Activated CD8-positive, alpha-beta memory T cell treated with anti-CD3 and anti-CD28 coated beads for 48 hours (primary cell): ENCODE results near the gene COPB1.

Experiments used
- DNase-seq, 3 experiments: peaks; one replicate each; pipeline ENCODE4 v3.0.0-alpha.2; 2020; ENCODE audit warnings: low read depth in 2 of 3, low spot score in 2 of 3

Gene COPB1

DNA sequence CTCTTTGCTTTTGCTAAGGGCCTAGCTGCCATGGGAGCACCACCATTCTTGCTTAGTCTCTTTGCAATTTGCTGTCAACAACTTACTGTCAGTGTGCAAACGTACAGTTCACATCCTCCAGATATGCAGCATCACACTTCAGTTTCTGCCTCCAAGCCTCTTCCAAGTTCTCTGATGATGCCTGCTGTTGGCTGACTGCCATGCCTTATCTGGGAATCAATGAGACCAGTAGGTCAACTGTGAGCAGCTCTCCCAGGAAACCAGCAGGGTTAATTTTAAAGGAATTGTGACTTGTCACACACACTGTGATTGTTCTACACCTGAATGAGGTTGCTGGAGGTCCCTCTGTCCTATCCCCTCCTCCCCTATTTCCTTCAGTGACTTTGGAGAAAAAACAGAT, 56.0 kb downstream of the COPB1 start:
- no peak for DNase-seq

DNA sequence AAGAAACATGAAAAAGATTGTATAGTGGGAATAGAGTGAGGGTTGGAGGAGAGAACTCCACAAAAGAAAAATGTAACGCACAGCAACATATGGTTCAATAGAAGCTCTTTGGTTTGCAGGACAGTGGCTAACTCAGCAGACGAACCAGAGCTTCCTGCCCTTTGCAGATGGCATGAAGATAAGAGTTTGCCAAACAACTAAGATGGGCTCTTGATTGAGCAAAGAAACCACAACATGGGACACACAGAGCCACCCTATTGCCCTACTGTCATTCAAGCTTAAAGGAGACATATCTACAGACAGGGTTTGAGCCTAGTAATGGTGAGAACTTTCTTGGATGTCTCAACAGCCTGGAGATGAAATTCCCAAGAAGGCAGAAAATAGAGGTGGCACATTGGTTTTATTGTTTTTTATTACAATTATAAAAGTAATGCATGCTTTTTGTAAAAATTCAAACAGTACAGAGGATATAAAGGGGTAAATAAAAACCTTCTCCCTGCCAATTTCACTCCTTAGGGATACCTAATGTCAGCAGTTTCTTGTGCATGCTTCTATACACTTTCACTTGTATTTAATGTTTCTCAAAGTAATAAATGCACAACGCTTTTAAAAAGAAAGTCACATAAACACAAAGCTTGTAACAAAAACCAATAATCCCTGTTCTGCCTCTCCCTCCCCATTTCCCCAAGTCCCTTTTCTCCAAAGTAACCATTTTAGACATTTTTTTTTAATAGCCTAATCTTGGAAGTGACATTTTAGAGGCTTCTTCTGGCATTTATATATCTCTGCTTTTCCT, 63.7 kb downstream of the COPB1 start:
- DNase-seq: no peak

DNA sequence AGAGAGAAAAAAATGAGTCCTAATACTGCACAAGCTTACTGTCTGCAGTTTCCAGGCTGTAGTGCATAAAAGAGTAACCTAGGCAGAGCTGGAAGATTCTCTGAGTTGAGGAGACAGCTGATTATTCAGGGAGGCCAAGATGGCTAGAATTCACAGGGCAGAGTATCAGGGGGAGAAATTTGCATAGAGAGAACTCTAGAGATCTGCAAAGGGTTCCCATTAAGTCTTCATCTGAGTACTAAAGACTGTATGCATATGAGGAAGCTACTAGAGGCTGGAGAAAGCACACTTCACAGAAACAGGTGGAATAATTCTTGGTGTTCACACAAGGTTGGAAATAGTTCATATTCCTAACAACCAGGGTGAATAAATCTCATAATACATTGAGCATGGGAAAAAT, 74.0 kb downstream of the COPB1 start:
- no peak for DNase-seq

DNA sequence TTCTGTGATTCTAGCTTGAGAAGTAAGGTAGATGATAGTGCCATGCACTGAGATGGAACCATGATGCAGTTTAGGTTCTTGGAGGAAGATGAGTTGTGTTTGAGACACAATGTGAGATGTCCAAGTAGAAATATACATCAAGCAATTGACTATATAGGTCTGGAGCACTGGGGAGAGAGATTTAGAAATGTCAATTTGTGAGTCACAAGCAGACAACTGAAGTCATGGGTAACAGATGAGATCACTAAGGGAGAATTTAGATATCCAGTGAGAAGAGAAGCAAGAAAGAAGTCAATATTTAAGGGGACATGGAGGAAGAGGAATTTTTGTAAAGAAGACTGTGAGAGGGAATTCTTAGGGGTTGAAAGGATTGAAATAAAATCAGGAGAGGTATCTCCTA, 75.5 kb downstream of the COPB1 start:
- DNase-seq: no peak

DNA sequence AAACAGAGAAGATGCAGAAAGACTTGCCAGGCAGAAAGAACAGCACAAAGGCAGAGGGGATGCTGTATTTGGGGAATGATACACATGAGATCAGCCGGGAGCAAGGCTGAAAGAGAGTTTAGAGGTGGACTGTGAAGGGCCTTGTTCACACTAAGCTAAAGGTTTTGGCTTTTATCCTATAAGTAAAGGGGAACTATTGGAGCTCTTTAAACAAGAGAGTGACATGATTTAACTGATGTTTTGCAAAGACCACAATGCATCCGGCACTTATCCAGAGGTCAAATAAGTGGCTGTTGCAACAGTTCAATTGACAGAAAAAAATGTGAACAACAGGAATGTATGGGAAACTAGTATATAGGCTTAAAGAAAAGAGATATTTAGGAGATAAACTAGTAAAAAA, 76.0 kb downstream of the COPB1 start:
- no peak for DNase-seq

DNA sequence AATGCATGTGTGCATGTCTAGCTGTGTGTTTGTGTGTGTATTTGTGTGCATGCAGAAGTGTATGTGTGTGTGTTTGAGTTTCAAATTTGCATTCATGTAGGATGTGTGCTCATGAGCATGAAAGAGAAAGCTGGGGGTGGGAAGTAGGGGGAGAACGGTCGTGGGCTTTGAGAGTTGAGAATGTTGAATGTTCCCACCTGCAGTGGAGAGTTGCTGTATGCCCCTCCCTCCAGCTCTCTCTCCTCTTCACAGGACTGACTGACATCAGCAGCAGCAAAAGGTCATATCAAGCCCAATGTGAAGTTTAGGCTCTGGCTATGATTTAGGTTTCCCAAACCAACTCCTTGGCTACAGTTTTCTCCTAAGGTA, 76.8 kb downstream of the COPB1 start:
- no peak for DNase-seq

DNA sequence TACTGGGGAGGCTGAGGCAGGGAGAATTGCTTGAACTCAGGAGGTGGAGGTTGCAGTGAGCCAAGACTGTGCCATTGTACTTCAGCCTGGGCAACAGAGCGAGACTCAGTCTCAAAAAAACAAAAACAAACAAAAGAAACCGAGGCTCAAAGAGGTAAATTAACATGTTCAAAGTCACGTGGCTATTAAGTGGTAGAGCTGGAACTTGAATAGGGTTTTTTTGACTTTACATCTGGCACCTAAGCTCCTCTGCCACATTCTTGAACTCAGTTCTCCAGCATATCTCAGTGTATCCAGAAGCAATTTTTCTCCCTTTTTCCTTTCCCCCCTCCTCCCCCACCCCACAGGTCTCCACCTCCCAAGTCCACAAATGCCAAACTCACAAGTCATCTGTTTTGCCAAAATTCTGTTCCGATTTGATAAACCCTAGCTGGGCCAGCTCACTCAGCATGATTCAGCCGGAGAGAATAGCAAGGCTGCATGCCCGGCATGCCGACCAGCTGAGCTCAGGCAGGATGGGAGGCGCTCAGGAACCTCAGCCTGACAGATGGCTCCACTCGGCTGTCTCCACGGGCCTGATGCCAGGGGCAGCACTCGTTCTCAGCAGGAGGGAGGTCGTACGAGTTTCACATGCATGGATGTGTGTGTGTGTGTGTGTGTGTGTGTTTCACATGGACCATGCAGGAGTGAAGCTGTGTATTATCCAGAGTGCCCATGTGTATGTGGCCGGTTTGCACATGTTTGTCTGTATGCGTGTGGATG, 77.4 kb downstream of the COPB1 start:
- DNase-seq: no peak

DNA sequence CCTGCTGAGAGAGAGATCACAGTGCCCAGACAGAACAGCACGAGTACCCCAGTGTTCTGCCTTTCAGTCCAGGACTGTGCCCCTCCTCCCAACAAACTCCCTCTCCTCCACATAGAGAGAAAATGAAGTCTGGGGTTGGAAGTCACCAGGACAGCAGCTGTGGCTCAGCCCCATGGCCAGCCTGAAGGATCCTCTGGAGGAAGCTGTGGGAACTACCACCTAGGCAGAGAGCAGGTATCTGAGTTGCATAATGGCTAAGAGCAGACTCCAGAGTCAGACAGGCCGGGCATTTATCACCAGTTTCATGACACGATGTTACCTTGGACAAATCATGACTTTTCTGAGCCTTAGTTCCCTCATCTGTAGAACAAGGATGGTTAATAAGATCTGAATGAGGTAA, 79.4 kb downstream of the COPB1 start:
- DNase-seq: no peak

DNA sequence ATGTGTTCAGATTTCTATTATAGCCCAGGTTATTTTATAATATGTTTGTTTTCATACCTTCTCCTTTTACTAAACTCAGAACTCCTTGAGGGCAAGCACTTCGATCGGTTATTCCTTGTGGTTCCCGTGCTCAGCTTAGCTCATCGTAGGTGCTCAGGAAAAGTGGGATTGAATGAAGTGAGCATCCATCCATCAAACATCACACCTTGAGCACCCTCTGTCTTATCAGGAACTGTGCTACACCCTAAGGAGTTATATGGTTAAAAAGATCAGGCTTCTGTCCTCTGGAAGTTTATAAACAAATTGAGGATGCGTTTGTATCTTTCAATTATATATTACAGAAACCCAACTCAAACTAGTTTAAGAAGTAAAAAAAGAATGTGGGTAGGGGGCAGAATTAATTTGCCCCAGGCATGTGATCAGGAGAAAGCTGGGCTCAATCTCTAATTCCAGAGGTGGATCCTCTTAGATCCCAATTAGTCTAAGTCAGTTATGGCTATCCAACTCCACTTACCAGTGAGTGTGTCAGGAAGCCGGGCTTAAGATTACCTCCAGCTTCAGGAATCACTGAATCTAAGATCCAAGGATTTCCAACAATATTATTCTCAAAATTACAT, 80.7 kb downstream of the COPB1 start:
- DNase-seq: no peak

DNA sequence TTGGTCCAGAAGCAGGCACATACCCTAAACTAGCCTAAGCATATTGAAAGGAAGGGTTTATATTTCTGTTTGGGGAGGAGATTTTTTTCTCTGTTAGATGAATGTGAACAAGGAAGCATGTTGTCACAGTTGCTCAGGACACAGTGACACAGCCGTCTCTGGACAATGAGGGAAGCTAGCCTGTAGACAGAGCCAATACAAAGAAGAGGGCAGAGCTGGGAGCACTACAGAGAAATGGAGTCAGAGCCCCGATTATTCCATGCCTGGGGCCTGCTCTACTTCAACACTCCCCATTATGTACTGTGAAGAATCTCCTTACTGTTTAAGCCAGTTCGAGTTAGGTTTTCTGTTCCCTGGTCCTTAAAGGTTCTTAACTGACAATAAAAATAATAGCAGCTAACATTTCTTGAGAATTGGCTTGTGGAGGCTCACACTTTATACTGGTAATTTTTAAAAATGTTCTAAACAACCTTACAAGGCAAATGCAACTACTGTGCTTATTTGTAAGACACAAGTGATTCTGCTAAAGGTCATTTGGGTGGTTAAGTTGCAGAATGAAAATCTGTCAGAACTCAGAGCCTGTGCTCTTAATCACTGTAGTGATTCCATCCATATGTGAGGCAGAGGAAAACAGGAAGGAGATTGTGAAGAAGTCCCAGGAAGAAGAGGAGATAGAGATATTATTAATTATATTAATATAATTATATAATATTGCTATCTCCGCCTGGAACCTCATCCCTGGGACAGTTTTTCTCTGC, 81.8 kb downstream of the COPB1 start:
- no peak for DNase-seq

DNA sequence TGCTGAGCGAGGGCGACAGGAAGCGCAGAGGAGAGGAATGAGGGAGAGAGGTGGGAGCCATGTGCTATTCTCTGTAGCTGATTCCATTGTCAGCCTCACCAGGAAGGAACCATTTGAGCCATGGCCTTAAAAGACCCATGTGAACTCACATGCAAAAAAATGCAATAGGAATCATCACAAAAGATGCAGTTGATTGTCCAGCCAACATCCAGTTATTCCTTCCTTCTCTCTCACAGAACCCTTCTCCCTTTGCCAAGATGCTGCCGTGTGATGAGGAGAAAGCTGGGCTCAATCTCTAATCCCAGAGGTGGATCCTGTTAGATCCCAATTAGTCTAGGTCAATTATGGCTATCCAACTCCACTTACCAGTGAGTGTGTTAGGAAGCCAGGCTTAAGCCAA, 82.4 kb downstream of the COPB1 start:
- DNase-seq: no peak

DNA sequence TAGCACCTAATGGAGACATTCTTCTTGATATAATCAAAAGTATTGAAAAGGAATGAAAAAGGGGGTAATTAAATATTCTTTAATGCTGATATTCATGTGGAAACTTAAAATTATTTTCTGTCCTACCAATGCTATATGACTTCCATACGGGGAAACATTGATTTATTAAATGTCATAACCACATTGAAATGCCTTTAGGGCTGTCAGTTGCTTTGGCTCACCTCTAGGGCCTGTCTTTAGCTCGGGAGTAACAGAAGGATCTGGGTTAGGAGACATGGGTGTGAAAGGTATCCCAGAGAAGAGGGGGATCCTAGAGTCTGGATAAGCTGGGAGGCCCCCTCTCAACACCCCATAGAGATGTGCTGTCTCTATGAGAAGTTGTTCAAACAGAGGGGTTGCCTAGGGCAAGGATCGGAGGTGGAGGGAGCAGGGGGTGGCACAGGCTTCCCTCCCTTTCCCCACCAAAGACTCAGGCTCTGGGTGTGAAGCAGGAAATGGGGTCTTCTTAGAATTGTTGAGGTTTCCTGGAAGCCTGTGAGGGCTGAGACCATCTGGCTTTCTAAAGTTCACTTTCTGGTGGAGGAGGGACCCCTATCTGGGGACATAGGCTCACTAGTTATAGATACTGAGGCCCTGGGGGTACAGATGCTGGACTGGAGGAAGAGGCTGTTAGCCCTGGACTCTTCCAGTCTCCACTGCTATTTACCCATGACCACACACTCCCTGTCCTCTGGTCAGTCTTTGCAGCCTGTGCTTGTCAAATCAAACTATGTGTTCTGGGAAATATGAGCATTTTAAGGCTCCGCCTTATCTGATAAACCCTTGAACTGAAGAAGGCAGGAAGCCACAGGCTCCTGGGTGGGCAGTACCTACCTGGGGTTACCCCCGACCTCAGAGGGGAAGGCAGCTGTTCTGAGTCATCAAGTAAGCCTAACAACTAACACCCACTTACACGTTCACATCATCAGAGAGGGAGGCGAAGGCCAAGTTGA, 84.8 kb downstream of the COPB1 start:
- peak; percentile 28 to 69 (median 50) for DNase-seq

DNA sequence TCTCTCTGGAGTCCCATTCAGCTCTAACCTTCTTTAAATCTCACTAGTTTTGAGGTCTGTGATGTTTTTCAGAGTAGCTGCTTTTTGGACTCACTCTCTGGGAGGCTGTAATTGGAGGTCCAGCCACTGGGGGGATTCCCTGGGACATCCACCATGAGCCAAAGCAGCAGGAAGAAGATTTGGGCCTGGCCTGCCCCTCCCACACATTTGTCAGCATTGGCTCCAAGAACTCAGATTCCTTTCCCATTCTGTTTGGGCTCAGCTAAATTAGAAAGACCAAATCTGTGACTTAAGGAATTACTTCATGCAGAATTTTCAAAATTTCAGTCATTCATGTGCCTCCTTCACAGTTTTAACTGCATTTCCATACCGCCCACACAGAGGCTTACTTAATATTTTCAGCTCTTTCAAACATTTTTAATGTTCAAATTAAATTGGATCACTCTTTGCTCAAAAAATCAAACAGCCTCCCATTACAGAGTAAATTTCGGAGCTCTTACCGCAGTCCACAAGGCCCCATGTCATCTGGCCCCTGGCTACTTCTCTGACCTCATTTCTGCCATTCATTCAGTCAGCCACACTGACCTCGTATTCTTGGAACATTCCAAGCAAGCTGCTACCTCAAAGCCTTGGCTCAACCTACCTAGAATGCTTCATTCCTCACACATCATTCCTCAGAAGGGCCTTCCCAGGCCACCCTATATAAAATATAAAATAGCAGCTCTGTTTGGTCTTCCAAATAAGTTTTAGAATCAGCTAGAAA, 86.1 kb downstream of the COPB1 start:
- DNase-seq: peak in 1 of 3 experiments; percentile 11

DNA sequence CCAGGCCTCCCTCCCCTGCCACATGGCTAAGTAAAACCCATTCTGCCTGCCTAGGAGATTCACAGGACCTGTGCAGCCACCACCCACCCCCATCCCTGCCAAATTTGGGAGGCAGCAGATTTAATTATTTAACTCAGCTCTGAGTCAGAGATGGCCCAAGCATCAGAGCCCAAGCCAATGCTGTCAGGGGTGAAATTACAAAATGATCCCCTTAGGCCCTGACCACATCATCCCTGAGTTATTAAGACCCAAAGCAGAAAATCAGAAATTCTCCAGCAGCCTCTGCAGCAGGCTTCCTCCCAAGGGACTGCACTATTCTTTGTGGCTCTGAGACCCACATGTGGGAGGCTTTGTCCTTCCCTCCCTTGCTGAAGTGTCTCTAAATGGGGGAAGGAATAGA, 87.8 kb downstream of the COPB1 start:
- no peak for DNase-seq

DNA sequence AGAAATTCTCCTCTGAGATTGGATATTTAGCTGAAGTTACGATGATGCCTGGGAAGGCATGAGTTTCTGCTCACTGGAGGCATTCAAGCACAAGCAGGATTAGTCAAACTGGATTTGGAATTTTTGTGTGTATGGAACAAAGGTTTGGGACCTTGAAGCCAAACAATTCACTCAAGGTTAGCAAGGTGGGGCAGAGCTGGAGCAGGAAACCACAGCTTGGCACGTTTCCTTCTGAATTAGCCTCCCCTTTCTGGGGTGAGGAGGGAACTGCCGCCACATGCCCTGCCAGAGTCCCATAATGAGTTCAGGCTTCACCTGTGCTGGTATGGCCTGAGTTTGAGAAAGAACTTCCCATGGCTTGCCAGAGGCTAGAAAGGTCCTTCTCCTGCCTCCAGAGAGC, 89.7 kb downstream of the COPB1 start:
- no peak for DNase-seq

DNA sequence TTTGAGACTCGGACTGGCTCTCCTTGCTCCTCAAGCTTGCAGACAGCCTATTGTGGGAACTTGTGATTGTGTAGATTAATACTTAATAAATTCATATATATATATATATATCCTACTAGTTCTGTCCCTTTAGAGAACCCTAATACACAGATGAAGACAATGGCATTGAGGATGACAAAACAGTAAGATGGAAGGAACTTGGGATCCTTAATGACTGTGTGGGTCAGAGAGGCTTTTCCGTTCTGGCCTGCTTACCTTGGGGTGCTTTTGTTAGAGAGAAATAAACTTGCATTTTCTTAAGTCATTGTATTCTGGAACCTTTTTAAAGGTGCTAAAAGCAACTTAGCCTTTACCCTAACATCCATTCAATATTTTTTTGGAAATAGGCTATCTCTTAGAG, 91.0 kb downstream of the COPB1 start:
- DNase-seq: no peak
